GM12878 (cell line): Measurements from ENCODE around the gene OPN5.
A peak's percentile ranks its signal among the peaks of the same experiment; 100 is the strongest.

ENCODE experiments used
- POLR2A ChIP-seq: IDR thresholded peaks from 2 replicates; pipeline ENCODE4 v1.6.1; 2011; ENCODE audit warnings: low read depth, mild to moderate bottlenecking, low read length
- POLR2AphosphoS2 ChIP-seq: IDR thresholded peaks from 2 replicates; pipeline ENCODE4 v1.6.1; 2011; ENCODE audit warnings: low read depth, mild to moderate bottlenecking, low read length, improper control_type of control experiment, moderate library complexity
- RAD21 ChIP-seq: IDR thresholded peaks from 2 replicates; pipeline ENCODE4 v1.6.1; 2011; ENCODE audit warnings: mild to moderate bottlenecking, low read depth, low read length, moderate library complexity; ENCODE audit not compliant: insufficient read depth
- TBL1XR1 ChIP-seq: IDR thresholded peaks from 2 replicates; pipeline ENCODE4 v1.6.1; 2012; ENCODE audit warnings: low read depth, low read length, improper control_type of control experiment
- ZBTB33 ChIP-seq: fragments of 450-650 bp; IDR thresholded peaks from 2 replicates; pipeline ENCODE4 v1.6.1; 2017; ENCODE audit warnings: mild to moderate bottlenecking

DNA sequence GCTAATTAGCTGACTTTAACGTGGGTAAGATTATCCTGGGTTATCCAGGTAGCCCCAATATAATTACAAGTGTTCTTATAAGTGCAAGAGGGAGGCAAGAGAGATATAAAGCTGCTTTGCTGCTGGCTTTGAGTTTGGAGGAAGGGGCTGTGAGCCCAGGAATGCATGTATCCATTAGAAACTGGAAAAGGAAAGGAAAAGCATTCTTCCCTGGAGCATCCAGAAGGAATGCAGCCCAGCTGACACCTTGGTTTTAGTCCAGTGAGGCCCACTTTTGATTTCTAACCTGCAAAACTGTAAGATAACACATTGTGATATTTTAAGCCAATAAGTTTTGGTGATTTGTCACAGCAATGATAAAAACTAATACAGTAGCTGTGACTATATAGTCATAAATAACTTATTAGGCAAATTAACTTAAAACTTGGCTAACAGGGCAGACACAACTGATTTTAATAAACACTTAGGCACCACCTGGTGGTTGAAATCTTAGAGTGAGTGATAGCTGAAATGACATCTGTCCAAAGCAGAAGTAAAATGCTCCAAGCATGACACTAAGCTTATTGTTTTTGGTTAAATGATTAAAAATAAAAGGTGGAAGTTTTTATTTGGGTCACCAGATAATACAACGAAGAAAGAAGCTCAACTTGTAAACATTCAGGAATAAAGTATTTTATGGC lies 47.8 kb upstream of the OPN5 start:
- no peak for TF ChIP-seq POLR2A
- TF ChIP-seq POLR2AphosphoS2: no peak
- TF ChIP-seq TBL1XR1: no peak
- no peak for TF ChIP-seq ZBTB33
- peak; percentile 83 for TF ChIP-seq RAD21
